ENCODE results near the gene SKOR2.

SKOR2 gene

DNA sequence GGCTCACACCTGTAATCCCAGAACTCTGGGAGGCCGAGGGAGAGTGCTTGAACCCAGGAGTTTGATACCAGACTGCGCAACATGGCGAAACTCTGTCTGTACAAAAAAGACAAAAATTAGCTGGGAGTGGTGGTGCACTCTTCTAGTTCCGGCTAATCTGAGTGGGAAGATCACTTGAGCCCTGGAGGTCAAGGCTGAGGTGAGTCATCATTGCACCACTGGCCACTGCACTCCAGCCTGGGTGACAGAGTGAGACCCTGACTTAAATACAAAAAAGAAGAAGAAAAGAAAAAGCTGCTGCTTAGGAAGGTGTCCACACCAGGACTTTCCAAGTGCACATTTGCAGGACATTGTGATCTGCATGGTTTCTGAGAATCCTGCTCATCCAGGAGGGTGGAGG, 16.4 kb downstream of the SKOR2 start:
- TF ChIP-seq, protein P1, sequence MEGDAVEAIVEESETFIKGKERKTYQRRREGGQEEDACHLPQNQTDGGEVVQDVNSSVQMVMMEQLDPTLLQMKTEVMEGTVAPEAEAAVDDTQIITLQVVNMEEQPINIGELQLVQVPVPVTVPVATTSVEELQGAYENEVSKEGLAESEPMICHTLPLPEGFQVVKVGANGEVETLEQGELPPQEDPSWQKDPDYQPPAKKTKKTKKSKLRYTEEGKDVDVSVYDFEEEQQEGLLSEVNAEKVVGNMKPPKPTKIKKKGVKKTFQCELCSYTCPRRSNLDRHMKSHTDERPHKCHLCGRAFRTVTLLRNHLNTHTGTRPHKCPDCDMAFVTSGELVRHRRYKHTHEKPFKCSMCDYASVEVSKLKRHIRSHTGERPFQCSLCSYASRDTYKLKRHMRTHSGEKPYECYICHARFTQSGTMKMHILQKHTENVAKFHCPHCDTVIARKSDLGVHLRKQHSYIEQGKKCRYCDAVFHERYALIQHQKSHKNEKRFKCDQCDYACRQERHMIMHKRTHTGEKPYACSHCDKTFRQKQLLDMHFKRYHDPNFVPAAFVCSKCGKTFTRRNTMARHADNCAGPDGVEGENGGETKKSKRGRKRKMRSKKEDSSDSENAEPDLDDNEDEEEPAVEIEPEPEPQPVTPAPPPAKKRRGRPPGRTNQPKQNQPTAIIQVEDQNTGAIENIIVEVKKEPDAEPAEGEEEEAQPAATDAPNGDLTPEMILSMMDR (IDR thresholded peaks at IDR 0.05; ENCODE audit: low read depth, low read length, missing control alignments) = no peak
- no peak overlapping the region for H3K4me3 ChIP-seq (ENCODE audit: low read depth, low read length)
- in situ Hi-C loops (cut with HindIII; ENCODE audit: low sequenced_read_pairs) = no loop called here
- no peak for DNase-seq (ENCODE audit: low read depth)

DNA sequence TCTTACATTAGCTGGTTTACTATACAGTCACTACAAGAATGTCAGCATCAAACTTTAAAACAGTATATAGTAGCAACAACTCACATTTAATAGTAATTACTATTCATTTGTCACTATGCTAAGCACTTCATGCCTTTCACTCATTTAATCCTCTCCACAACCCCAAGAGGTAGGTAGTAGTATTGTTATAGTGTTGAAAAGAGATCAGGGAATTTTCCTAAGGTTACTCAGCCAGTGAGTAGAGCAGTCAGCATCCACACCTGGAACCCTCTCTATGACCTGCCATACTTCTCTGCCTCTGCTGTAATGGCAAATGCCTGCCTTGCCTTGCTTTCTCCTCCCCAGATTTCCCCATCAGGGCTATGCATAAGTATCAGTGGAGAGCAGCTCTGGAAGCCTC, 24.8 kb downstream of the SKOR2 start:
- in situ Hi-C loops (cut with HindIII; ENCODE audit: low sequenced_read_pairs) = no loop called here
- TF ChIP-seq, protein P1 (IDR thresholded peaks at IDR 0.05; ENCODE audit: low read depth, low read length, missing control alignments) = no peak
- no peak overlapping the region for H3K4me3 ChIP-seq (ENCODE audit: low read depth, low read length)
- DNase-seq (ENCODE audit: low read depth) = no peak

DNA sequence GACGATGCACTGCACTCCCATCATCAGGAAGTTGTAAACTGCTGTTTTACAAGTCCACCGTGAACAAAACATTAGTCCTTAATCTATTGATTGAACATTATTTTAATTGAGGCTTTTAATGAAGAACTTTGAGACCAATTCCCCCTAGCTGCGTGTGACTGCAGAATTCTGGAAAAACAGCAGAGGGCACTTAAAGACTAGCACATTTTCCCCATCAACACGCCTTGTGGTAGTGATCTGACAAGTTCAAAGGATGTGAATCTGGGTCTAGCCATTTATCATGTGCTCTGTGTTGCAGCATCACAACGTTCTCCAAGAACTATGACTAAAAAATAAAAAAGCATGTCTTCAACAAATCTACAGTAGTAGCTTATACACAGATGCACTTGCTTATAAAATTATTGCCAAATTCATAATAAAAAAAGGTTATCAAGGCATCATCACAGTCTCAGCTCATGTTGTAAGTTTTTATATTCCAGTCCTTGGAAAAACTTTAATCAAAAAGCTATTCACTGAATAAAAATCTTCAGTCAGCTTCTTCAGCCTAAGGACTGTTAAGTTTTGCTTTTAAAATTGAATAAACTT, 35.8 kb downstream of the SKOR2 start:
- in situ Hi-C loops (cut with HindIII; ENCODE audit: low sequenced_read_pairs) = no loop called here
- DNase-seq (ENCODE audit: low read depth) = peak; percentile 45
- TF ChIP-seq, protein P1 (IDR thresholded peaks at IDR 0.05; ENCODE audit: low read depth, low read length, missing control alignments) = peak; percentile 72
- no peak overlapping the region for H3K4me3 ChIP-seq (ENCODE audit: low read depth, low read length)

DNA sequence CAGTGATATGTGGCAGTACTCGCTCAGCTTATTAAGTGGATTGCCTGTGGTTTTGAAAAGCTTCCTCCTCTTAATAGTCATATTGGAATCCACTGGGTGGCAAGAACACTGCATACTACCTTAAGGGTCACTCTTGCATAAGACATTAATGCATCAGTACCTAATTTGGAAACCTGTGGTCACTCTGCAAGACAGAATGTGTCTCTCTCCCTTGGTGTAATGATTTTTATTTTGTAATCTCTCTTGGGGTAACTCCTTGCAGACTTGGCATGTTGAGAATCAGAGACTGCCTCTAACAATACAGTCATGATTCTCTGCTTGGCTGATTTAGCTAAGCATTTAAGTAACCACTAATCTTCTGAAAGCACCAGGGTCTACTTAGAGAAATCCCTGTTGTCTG, 42.3 kb downstream of the SKOR2 start:
- no peak for DNase-seq (ENCODE audit: low read depth)
- H3K4me3 ChIP-seq (ENCODE audit: low read depth, low read length) = no peak overlapping the region
- TF ChIP-seq, protein P1 (IDR thresholded peaks at IDR 0.05; ENCODE audit: low read depth, low read length, missing control alignments) = no peak
- in situ Hi-C loops (cut with HindIII; ENCODE audit: low sequenced_read_pairs) = no loop called here

DNA sequence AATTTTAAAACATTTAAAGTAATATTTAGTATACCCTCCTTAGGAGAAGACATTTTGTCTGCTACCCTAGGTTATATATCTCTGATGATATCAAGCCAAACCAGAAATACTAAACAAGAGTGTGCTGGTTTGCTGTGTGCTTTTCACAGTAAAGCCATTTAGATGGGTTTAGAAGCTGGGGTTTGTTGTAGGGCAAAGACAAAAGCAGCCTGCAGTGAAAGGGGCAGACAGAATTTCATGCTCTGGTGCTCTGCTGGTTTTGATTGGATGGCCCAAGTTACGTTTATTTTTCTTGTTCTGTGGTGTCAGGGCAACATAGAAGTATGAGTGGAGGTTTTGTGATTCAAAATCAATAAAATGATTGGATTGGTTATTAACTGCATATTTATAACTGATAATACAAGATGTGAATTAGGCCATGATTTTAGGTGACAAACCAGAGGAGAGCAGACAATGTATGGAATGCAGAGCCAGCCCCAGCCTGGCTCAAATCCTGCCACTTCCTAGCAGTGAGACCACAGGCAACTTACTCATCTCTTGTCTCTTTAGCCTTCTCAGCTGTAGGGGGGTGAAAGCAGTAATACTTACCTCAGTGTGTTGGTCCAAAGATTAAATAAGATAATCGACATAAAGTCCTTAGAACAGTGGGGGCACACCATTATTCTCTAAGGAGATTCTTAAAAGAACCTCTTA, 44.4 kb downstream of the SKOR2 start:
- DNase-seq (ENCODE audit: low read depth) = no peak
- TF ChIP-seq, protein P1 (IDR thresholded peaks at IDR 0.05; ENCODE audit: low read depth, low read length, missing control alignments) = no peak
- no peak overlapping the region for H3K4me3 ChIP-seq (ENCODE audit: low read depth, low read length)
- in situ Hi-C loops (cut with HindIII; ENCODE audit: low sequenced_read_pairs) = no loop called here

DNA sequence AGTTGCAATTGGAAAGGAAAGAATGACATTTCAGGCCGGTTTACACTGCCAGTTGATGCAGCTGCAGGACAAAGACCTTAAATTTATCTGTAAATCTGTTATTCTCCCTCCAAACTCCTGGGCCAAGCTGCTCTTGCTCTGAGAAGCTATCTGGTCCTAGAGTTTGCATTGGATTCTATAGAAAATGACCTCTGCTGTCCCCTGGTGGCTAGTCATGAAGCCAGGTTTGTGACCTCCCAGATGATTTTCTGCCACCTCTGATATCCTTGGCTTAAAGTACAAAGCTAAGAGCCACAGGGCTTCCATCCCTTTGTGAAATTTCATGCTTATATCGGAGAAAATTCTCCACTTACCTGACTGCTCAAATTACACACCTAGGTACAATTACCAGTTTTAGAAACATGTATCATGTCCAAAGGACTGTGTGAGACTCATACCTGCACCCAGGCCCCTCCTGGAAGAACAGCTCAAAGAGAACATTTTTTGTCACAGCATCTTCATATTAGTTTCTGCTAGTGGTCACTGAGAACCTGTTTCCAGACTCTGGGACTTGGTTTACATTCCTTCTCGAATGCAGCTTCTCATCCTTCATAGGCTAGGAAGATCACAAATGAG, 46.4 kb downstream of the SKOR2 start:
- in situ Hi-C loops (cut with HindIII; ENCODE audit: low sequenced_read_pairs) = no loop called here
- DNase-seq (ENCODE audit: low read depth) = no peak
- H3K4me3 ChIP-seq (ENCODE audit: low read depth, low read length) = no peak overlapping the region
- TF ChIP-seq, protein P1 (IDR thresholded peaks at IDR 0.05; ENCODE audit: low read depth, low read length, missing control alignments) = peak; percentile 88
